B cell (primary cell): ENCODE results near the gene OR8D1. TPM values are rescaled to one million over a fixed set of nuclear protein-coding genes. Genes with fewer than 3 reads are reported as not detected.

Experiments
- ATAC-seq: fragments of 200-7000 bp; cut with Tn5 transposase; one replicate; pipeline ENCODE4 v1.10.0; 2021; ENCODE audit warnings: low read depth, mild to moderate bottlenecking, moderate number of reproducible peaks, moderate library complexity
- CTCF ChIA-PET: fragments of 350-600 bp; sonication (Branson Sonifier 250); formaldehyde crosslinking; loops from one replicate; lab custom pipeline; 2021; ENCODE audit warnings: antibody characterized with exemption, inconsistent platforms; lab: Charles Lee
- POLR2A ChIA-PET: fragments of 350-600 bp; sonication (Branson Sonifier 250); formaldehyde crosslinking; loops from one replicate; lab custom pipeline; 2021; ENCODE audit warnings: antibody characterized with exemption; lab: Charles Lee
- DNase-seq: peaks from one replicate; pipeline ENCODE4 v3.0.0; 2013
- H2AFZ ChIP-seq: 2 replicates; pipeline ENCODE4 v1.6.1; 2012; ENCODE audit warnings: mild to moderate bottlenecking, low read depth, low read length; ENCODE audit not compliant: insufficient read depth, poor library complexity, severe bottlenecking
- H3K27ac ChIP-seq, 2 donors: 1 replicate in 1 of 2; 2 replicates in 1 of 2; pipeline ENCODE4 v1.5.1; 2012 to 2013; ENCODE audit warnings: low read length in 2 of 2, mild to moderate bottlenecking in 2 of 2, moderate library complexity in 1 of 2
- H3K27me3 ChIP-seq, 4 experiments: fragments of 200-600 bp in 1 of 4; sonication (generic) in 1 of 4; replicated peaks in 1 of 4; 1 replicate in 2 of 4; 2 replicates in 2 of 4; pipeline versions ENCODE4 v1.6.1 to v1.7.0; 2013 to 2016; ENCODE audit warnings: low read length in 3 of 4, mild to moderate bottlenecking in 2 of 4, mixed read lengths in 1 of 4, moderate library complexity in 1 of 4; ENCODE audit not compliant: insufficient read depth in 4 of 4, control insufficient read depth in 3 of 4; ENCODE audit errors: control extremely low read depth in 1 of 4
- H3K36me3 ChIP-seq, 2 experiments: replicated peaks in 1 of 2; 1 replicate in 1 of 2; 2 replicates in 1 of 2; pipeline versions ENCODE4 v1.6.1 to v1.7.1; 2013; ENCODE audit warnings: low read length in 1 of 2; ENCODE audit not compliant: insufficient read depth in 2 of 2, control insufficient read depth in 1 of 2; ENCODE audit errors: control extremely low read depth in 1 of 2, extremely low read depth in 1 of 2
- H3K4me1 ChIP-seq, 2 donors: fragments of 200-600 bp in 1 of 2; sonication (generic) in 1 of 2; 1 replicate in 1 of 2; 2 replicates in 1 of 2; pipeline versions ENCODE4 v1.5.1 to v1.6.1; 2013 to 2017; ENCODE audit warnings: low read length in 2 of 2; ENCODE audit not compliant: control insufficient read depth in 2 of 2, insufficient read depth in 2 of 2
- H3K4me2 ChIP-seq: replicated peaks from 2 replicates; pipeline ENCODE3; 2012; ENCODE audit warnings: mild to moderate bottlenecking, low read depth, low read length; ENCODE audit not compliant: poor library complexity, severe bottlenecking
- H3K4me3 ChIP-seq, 5 experiments: fragments of 200-600 bp in 1 of 5; sonication (generic) in 1 of 5; 1 replicate in 3 of 5; 2 replicates in 2 of 5; pipeline versions ENCODE4 v1.5.1 to v1.7.0; 2011 to 2016; ENCODE audit warnings: low read length in 4 of 5, mild to moderate bottlenecking in 4 of 5, low read depth in 2 of 5, control low read depth in 1 of 5, moderate library complexity in 1 of 5; ENCODE audit not compliant: insufficient read depth in 1 of 5; ENCODE audit errors: control extremely low read depth in 1 of 5, extremely low read depth in 1 of 5
- H3K79me2 ChIP-seq: fragments of 200-600 bp; sonication (generic); one replicate; pipeline ENCODE4 v1.6.0; 2016; ENCODE audit warnings: low read length; ENCODE audit not compliant: control insufficient read depth, insufficient read depth
- H3K9ac ChIP-seq: fragments of 200-600 bp; sonication (generic); 2 replicates; pipeline ENCODE4 v1.6.1; 2017; ENCODE audit warnings: mild to moderate bottlenecking, low read length, moderate library complexity
- H3K9me3 ChIP-seq, 3 donors: one replicate each; pipeline versions ENCODE4 v1.6.1 to v1.7.1; 2013; ENCODE audit warnings: low read length in 2 of 3; ENCODE audit not compliant: control insufficient read depth in 2 of 3, insufficient read depth in 1 of 3; ENCODE audit errors: control extremely low read depth in 1 of 3
- H4K20me1 ChIP-seq: 2 replicates; pipeline ENCODE4 v1.6.0; 2012; ENCODE audit warnings: mild to moderate bottlenecking, low read length; ENCODE audit not compliant: insufficient read depth, control insufficient read depth, poor library complexity, severe bottlenecking
- H3K27ac Mint-ChIP-seq: one replicate; pipeline ENCODE4 v1.8.0; 2021; ENCODE audit warnings: mixed read lengths
- H3K27me3 Mint-ChIP-seq: one replicate; pipeline ENCODE4 v1.8.0; 2021; ENCODE audit warnings: mixed read lengths
- H3K4me1 Mint-ChIP-seq: one replicate; pipeline ENCODE4 v1.8.0; 2021; ENCODE audit warnings: mixed read lengths
- H3K4me3 Mint-ChIP-seq: one replicate; pipeline ENCODE4 v1.8.0; 2021; ENCODE audit warnings: mixed read lengths
- H3K9me3 Mint-ChIP-seq: one replicate; pipeline ENCODE4 v1.8.0; 2022; ENCODE audit warnings: mixed read lengths; ENCODE audit not compliant: insufficient read depth
- EZH2 ChIP-seq: IDR thresholded peaks from 2 replicates; pipeline ENCODE4 v1.6.1; 2012; ENCODE audit warnings: borderline replicate concordance, low read depth, mild to moderate bottlenecking, moderate library complexity, low read length; ENCODE audit not compliant: insufficient read depth, poor library complexity, severe bottlenecking
- WGBS: methylation state at CpG from one replicate; pipeline ENCODE4 v1.1.5; 2013; ENCODE audit warnings: missing lambda C conversion rate; ENCODE audit not compliant: insufficient coverage; 5-methylcytosine and 5-hydroxymethylcytosine counted together
- intact Hi-C: fragments of 100-400 bp; cut with micrococcal nuclease; formaldehyde crosslinking; loops from one replicate; pipeline ENCODE4 v1.10.0; 2022
- polyA minus RNA-seq: library from RNA; depleted of rRNA, polyadenylated mRNA; stranded (reverse); fragments of >200 nt; gene quantifications from 2 replicates; pipeline ENCODE4 v1.2.3, GENCODE V29; 2012
- polyA plus RNA-seq: library from polyadenylated mRNA; depleted of rRNA; stranded (reverse); fragments of >200 nt; gene quantifications from 2 replicates; pipeline ENCODE4 v1.2.3, GENCODE V29; 2012
- total RNA-seq, 2 donors: library from RNA; stranded (reverse); fragments of 120-200 nt in 1 of 2; gene quantifications; 1 replicate in 1 of 2; 2 replicates in 1 of 2; pipeline versions ENCODE4 v1.2.3 to v1.2.4, GENCODE V29; 2013 to 2022
- TF ChIP-seq, protein P1 (sequence below): fragments of 200-600 bp; IDR thresholded peaks from one replicate; pipeline ENCODE4 v1.8.0; 2022; ENCODE audit warnings: antibody characterized with exemption, mild to moderate bottlenecking

Gene OR8D1
- total RNA-seq (not detected in 2 replicates), polyA plus RNA-seq (0.12 TPM in 1 of 2 replicates, not detected in the other), polyA minus RNA-seq (under 0.01 TPM in 1 of 2 replicates, not detected in the other)
- not detected for total RNA-seq (2013)

DNA sequence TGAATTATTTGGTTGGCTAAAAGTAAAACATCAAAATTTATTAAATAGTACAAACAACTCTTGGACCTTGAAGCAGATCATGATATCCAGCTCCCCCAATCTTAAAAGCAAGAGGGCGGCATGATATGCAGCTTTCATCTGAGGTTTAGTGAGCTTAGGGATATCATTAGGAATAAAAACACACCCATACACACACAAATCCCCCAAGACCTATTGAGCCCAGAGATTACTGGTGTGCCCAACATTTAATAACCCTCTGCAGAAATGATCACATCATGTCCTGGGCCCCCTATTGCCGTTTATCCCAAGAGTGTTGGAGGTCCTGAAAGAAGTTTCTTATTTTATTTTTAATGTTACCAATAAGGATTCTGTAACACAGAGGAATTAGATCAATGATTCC, at the start of gene OR8D1:
TSS of gene OR8D1 (minus strand) at position 101 of the 400 bp plus-strand sequence. CDS start 3,183 bp downstream, outside the sequence.
- Mint-ChIP-seq H3K27ac (no peak within 1 kb of the TSS), H3K27me3 (peaks cover 10% of the 10 kb centered on the region), H3K4me1 (no peaks in the 10 kb centered on the region), H3K4me3 (no peak within 1 kb of the TSS), H3K9me3 (no peaks in the 10 kb centered on the region)
- Histone ChIP-seq H3K79me2 (no peaks in the 10 kb centered on the region), H3K4me1 (no peaks in the 10 kb centered on the region), H2AFZ (no peak within 1 kb of the TSS), H4K20me1 (no peaks in the 10 kb centered on the region), H3K9me3 (no peaks in the 10 kb centered on the region), H3K27ac (no peak within 1 kb of the TSS), H3K4me2 (no peak within 1 kb of the TSS), H3K9ac (no peak within 1 kb of the TSS), H3K27me3 (no peaks in the 10 kb centered on the region), H3K4me3 (no peak within 1 kb of the TSS), H3K36me3 (no peaks in the 10 kb centered on the region)
- intact Hi-C loops: no loop called here
- ChIA-PET CTCF (no interaction called here), POLR2A (no interaction called here)
- no peak for TF ChIP-seq EZH2
- TF ChIP-seq, protein P1, sequence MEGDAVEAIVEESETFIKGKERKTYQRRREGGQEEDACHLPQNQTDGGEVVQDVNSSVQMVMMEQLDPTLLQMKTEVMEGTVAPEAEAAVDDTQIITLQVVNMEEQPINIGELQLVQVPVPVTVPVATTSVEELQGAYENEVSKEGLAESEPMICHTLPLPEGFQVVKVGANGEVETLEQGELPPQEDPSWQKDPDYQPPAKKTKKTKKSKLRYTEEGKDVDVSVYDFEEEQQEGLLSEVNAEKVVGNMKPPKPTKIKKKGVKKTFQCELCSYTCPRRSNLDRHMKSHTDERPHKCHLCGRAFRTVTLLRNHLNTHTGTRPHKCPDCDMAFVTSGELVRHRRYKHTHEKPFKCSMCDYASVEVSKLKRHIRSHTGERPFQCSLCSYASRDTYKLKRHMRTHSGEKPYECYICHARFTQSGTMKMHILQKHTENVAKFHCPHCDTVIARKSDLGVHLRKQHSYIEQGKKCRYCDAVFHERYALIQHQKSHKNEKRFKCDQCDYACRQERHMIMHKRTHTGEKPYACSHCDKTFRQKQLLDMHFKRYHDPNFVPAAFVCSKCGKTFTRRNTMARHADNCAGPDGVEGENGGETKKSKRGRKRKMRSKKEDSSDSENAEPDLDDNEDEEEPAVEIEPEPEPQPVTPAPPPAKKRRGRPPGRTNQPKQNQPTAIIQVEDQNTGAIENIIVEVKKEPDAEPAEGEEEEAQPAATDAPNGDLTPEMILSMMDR: no peak
- ATAC-seq (no peak), DNase-seq (no peak)
- WGBS: no CpG with 5 or more reads among the region's 2 CpGs

DNA sequence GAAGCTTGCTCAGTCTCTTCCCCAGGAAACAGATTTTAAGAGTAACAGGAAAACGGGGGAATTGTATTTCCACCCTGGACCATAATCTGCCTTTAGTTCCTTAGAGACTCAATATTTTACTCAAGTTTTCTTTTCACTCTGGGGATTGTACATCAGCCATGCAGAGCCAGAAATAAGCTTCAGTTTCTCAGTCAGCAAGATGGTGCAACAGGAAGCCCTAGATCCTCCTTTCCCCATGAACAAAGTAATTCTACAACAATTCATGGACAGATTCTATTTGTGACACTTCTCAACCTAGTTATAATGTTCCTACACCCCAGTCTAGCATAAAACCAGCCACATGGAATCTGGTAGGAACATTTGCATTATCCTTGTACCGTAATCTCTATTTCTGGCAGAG, 45.8 kb upstream of the OR8D1 start:
- H3K4me2 ChIP-seq: no peak overlapping the region
- TF ChIP-seq EZH2: no peak
- Mint-ChIP-seq H3K27ac (no peak overlapping the region), H3K4me3 (no peak overlapping the region), H3K9me3 (no peaks in the 10 kb centered on the region), H3K27me3 (no peaks in the 10 kb centered on the region), H3K4me1 (peaks cover 3% of the 10 kb centered on the region)
- intact Hi-C loops: no loop called here
- H2AFZ ChIP-seq: no peak overlapping the region
- POLR2A ChIA-PET: no interaction called here
- ATAC-seq (no peak), DNase-seq (no peak)
- no peaks in the 10 kb centered on the region for H4K20me1 ChIP-seq
- no peak overlapping the region for H3K4me3 ChIP-seq
- no peaks in the 10 kb centered on the region for H3K9me3 ChIP-seq
- no peak overlapping the region for H3K27ac ChIP-seq
- no peaks in the 10 kb centered on the region for H3K36me3 ChIP-seq
- no peaks in the 10 kb centered on the region for H3K79me2 ChIP-seq
- 60% methylated on average over 1 of the region's 2 CpGs for WGBS
- no peak overlapping the region for H3K9ac ChIP-seq
- no peaks in the 10 kb centered on the region for H3K4me1 ChIP-seq
- no peaks in the 10 kb centered on the region for H3K27me3 ChIP-seq
- CTCF ChIA-PET: no interaction called here
